ENCODE results near the gene RAB1A.

- TF ChIP-seq MYC (IDR thresholded peaks at IDR 0.05; ENCODE audit: borderline replicate concordance, low read length) (no peak), POLR2A (IDR thresholded peaks at IDR 0.05; ENCODE audit: low read length) (no peak)
These were observed 58.3 kb downstream of the RAB1A start for GRCh38 chr2:65071499-65072180.

Data from A549 (cell line).